ENCODE measurements around the gene TJP1.
"Not testable (repeated sequence)": the region's sequence is repeated elsewhere in the genome, so short reads cannot be mapped to it uniquely, and the experiment has no call there.

Gene TJP1

GRCh38 chr15:29696950-29697738 lies 125.1 kb downstream of the TJP1 start:
- DNase-seq = no peak

- not testable (repeated sequence) for DNase-seq
Observed at GRCh38 chr15:29696506-29696905, 125.8 kb downstream of the TJP1 start.

- no peak for DNase-seq
Observed at GRCh38 chr15:29695489-29696167, 126.6 kb downstream of the TJP1 start.

- DNase-seq = no peak
Observed at GRCh38 chr15:29693225-29693624, 129.0 kb downstream of the TJP1 start.

- no peak for DNase-seq
Observed at GRCh38 chr15:29692527-29692926, 129.7 kb downstream of the TJP1 start.

- no peak for DNase-seq
Observed at GRCh38 chr15:29690765-29691475, 131.3 kb downstream of the TJP1 start.

GRCh38 chr15:29689287-29689986 lies 132.8 kb downstream of the TJP1 start:
- DNase-seq = no peak

- no peak for DNase-seq
Observed at GRCh38 chr15:29688506-29689286, 133.6 kb downstream of the TJP1 start.

GRCh38 chr15:29687939-29688505 lies 134.2 kb downstream of the TJP1 start:
- no peak for DNase-seq

- no peak for DNase-seq
Observed at GRCh38 chr15:29687204-29687815, 135.0 kb downstream of the TJP1 start.

GRCh38 chr15:29686445-29687203 lies 135.6 kb downstream of the TJP1 start:
- no peak for DNase-seq

GRCh38 chr15:29686079-29686425 lies 136.2 kb downstream of the TJP1 start:
- no peak for DNase-seq

GRCh38 chr15:29685156-29686078 lies 136.9 kb downstream of the TJP1 start:
- no peak for DNase-seq

GRCh38 chr15:29682781-29683180 lies 139.5 kb downstream of the TJP1 start:
- DNase-seq = no peak

- DNase-seq = no peak
Observed at GRCh38 chr15:29682361-29682760, 139.9 kb downstream of the TJP1 start.

- no peak for DNase-seq
Observed at GRCh38 chr15:29681946-29682345, 140.3 kb downstream of the TJP1 start.

GRCh38 chr15:29681166-29681845 lies 141.0 kb downstream of the TJP1 start:
- no peak for DNase-seq

GRCh38 chr15:29680465-29681165 lies 141.7 kb downstream of the TJP1 start:
- DNase-seq = no peak

All from left hindlimb (tissue), 1 donor.